K562 (cell line): ENCODE measurements around the gene NEU3. TPM values are rescaled to one million over a fixed set of nuclear protein-coding genes. Genes with fewer than 3 reads are reported as not detected.

Experiments
- MCM7 ChIP-seq, 2 experiments: fragments of 450-650 bp; IDR thresholded peaks; 2 replicates each; pipeline ENCODE4 v1.6.1; 2016 to 2018
- POLR2B ChIP-seq: fragments of 450-650 bp; IDR thresholded peaks from 2 replicates; pipeline ENCODE4 v1.6.1; 2018; ENCODE audit warnings: low read depth; ENCODE audit not compliant: partially characterized antibody
- POLR3A ChIP-seq: IDR thresholded peaks from 2 replicates; pipeline ENCODE4 v1.6.1; 2011; ENCODE audit warnings: borderline replicate concordance, mild to moderate bottlenecking, moderate library complexity; ENCODE audit not compliant: insufficient read length, insufficient read depth; ENCODE audit errors: extremely low read depth
- RBM15 ChIP-seq: fragments of 200-400 bp; formaldehyde crosslinking; IDR thresholded peaks from 2 replicates; pipeline ENCODE4 v1.6.1; 2018; ENCODE audit warnings: mild to moderate bottlenecking, low read length, moderate library complexity; ENCODE audit not compliant: insufficient read depth
- SOX6 ChIP-seq: fragments of 450-650 bp; IDR thresholded peaks from 2 replicates; pipeline ENCODE4 v1.6.1; 2014; ENCODE audit warnings: mild to moderate bottlenecking
- polyA plus RNA-seq, 8 experiments: library from polyadenylated mRNA; depleted of rRNA in 4 of 8; stranded (reverse) in 5 of 8; unstranded in 3 of 8; fragments of >200 nt; fragmentation: Nextera tagmentation in 2 of 8; fragmentation: Illumina TruSeq in 1 of 8; extraction: Ambion mirVana in 2 of 8; extraction: Trizol in 1 of 8; gene quantifications; 2 replicates each; pipeline versions ENCODE4 v1.2.1 to v1.2.3, GENCODE V29; 2011 to 2014; ENCODE audit warnings: inconsistent platforms in 1 of 8, missing spikeins in 1 of 8
- total RNA-seq, 7 experiments: library from RNA; depleted of rRNA in 6 of 7; stranded (reverse); fragments of >200 nt in 6 of 7; fragmentation: Illumina TruSeq in 2 of 7; extraction: Trizol in 2 of 7; gene quantifications; 2 replicates each; pipeline versions ENCODE4 v1.2.1 to v1.2.3, GENCODE V29; 2011 to 2021; ENCODE audit warnings: low replicate concordance in 1 of 7
- TF ChIP-seq, protein P1 (sequence below): sonication (generic); formaldehyde crosslinking; IDR thresholded peaks from 2 replicates; pipeline ENCODE4 v1.8.1; 2023; ENCODE audit warnings: missing genetic modification reagents, mild to moderate bottlenecking, borderline replicate concordance
- TF ChIP-seq, protein P2 (sequence below): fragments of 250-450 bp; sonication (Bioruptor Pico); IDR thresholded peaks from 2 replicates; pipeline ENCODE4 v1.5.0; 2021
- TF ChIP-seq, protein P3 (sequence below): fragments of 450-650 bp; IDR thresholded peaks from 2 replicates; pipeline ENCODE4 v1.6.1; 2016

The NEU3 gene
- total and polyA plus RNA-seq, 9 of the 15 experiments (the other 6 are each of a cell fraction or from before 2014, with no cell fraction given): 6.2 to 41.3 (median 31.1) TPM

DNA sequence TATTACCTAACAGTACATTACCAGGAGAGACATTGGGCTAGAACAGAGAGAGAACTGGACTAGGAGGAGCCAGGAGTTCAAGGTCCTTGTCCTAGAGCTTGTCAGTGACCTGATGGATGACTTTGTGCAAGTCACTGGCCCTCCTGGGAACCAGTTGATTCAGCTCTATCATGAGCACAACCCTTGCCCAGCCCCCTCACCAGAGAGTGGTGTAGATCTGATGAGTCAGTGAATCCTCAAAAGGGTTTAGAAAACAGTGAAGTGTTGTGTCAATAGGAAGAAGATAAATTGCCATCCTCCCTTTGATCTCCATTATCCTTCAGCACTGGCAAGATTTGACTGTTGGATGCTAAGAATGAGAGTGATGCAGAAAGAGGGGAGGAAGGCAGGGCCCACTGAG lies 24.3 kb downstream of the NEU3 start (continued):
- TF ChIP-seq, protein P1, sequence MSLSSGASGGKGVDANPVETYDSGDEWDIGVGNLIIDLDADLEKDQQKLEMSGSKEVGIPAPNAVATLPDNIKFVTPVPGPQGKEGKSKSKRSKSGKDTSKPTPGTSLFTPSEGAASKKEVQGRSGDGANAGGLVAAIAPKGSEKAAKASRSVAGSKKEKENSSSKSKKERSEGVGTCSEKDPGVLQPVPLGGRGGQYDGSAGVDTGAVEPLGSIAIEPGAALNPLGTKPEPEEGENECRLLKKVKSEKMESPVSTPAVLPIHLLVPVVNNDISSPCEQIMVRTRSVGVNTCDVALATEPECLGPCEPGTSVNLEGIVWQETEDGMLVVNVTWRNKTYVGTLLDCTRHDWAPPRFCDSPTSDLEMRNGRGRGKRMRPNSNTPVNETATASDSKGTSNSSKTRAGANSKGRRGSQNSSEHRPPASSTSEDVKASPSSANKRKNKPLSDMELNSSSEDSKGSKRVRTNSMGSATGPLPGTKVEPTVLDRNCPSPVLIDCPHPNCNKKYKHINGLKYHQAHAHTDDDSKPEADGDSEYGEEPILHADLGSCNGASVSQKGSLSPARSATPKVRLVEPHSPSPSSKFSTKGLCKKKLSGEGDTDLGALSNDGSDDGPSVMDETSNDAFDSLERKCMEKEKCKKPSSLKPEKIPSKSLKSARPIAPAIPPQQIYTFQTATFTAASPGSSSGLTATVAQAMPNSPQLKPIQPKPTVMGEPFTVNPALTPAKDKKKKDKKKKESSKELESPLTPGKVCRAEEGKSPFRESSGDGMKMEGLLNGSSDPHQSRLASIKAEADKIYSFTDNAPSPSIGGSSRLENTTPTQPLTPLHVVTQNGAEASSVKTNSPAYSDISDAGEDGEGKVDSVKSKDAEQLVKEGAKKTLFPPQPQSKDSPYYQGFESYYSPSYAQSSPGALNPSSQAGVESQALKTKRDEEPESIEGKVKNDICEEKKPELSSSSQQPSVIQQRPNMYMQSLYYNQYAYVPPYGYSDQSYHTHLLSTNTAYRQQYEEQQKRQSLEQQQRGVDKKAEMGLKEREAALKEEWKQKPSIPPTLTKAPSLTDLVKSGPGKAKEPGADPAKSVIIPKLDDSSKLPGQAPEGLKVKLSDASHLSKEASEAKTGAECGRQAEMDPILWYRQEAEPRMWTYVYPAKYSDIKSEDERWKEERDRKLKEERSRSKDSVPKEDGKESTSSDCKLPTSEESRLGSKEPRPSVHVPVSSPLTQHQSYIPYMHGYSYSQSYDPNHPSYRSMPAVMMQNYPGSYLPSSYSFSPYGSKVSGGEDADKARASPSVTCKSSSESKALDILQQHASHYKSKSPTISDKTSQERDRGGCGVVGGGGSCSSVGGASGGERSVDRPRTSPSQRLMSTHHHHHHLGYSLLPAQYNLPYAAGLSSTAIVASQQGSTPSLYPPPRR (CRISPR knock-in tag): no peak
- TF ChIP-seq POLR2B: no peak
- TF ChIP-seq, protein P2, sequence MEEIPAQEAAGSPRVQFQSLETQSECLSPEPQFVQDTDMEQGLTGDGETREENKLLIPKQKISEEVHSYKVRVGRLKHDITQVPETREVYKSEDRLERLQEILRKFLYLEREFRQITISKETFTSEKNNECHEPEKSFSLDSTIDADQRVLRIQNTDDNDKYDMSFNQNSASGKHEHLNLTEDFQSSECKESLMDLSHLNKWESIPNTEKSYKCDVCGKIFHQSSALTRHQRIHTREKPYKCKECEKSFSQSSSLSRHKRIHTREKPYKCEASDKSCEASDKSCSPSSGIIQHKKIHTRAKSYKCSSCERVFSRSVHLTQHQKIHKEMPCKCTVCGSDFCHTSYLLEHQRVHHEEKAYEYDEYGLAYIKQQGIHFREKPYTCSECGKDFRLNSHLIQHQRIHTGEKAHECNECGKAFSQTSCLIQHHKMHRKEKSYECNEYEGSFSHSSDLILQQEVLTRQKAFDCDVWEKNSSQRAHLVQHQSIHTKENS: no peak
- no peak for TF ChIP-seq POLR3A
- no peak for TF ChIP-seq MCM7 (IDR thresholded peaks at IDR 0.05)
- no peak for TF ChIP-seq RBM15
- peak; percentile 32; the same call in 1 of the 2 replicates for TF ChIP-seq SOX6
- TF ChIP-seq, protein P3, sequence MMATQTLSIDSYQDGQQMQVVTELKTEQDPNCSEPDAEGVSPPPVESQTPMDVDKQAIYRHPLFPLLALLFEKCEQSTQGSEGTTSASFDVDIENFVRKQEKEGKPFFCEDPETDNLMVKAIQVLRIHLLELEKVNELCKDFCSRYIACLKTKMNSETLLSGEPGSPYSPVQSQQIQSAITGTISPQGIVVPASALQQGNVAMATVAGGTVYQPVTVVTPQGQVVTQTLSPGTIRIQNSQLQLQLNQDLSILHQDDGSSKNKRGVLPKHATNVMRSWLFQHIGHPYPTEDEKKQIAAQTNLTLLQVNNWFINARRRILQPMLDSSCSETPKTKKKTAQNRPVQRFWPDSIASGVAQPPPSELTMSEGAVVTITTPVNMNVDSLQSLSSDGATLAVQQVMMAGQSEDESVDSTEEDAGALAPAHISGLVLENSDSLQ: peak; percentile 91
